ENCODE measurements around the gene LBX2.
"Not testable (repeated sequence)": the region's sequence is repeated elsewhere in the genome, so short reads cannot be mapped to it uniquely, and the experiment has no call there.

Gene LBX2

DNA sequence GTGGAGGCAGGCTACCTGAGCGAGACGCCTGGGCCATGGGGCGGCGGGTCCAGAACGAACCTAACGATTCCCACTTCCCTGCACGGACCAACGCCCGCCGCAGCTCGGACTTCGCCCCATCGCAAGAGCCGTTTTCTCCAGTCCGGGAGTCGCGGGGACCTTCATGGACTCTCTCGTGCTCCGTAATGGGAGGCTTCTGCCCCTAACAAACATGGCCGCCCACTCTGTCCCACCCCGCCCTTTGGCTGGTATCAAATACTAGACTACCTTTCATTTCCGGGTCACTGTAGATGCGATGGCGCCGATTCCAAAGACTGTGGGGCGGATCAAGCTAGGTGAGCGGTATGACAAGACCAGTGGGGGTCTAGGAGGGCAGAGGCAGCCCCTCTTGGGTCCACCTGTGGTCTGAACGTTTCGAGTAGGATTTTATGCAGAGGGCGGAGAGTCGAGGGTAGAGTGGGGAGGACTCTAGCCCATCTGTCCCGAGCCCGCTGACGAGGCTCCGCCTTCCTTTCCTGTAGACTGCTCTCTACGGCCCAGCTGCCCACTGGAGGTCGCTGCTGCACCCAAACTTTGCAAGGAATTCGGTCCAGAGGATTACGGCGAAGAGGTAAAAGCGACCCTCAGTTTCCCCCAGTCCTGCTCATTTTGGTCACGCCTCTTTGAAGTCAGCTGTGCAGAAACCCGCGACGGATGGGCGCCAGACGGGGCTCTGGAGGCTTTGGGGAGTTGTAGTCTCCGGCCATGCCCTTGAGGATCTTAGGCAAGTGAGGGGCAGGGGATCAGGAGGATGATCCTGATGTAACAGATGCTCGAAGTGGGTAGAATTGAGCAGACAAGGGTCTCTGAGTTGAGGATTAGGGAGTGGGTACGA, 16.4 kb downstream of the LBX2 start, which contains the start of the genes CCDC142 and TTC31:
Gene CCDC142 (minus strand): TSS at position 198 of the 874 bp plus-strand sequence. CDS start 161 bp downstream, at position 37.
Gene TTC31 (plus strand): TSS at position 281 of the 874 bp plus-strand sequence. CDS start 15 bp downstream, at position 296.
- peak; percentile 95 for DNase-seq (ENCODE audit: low spot score)

DNA sequence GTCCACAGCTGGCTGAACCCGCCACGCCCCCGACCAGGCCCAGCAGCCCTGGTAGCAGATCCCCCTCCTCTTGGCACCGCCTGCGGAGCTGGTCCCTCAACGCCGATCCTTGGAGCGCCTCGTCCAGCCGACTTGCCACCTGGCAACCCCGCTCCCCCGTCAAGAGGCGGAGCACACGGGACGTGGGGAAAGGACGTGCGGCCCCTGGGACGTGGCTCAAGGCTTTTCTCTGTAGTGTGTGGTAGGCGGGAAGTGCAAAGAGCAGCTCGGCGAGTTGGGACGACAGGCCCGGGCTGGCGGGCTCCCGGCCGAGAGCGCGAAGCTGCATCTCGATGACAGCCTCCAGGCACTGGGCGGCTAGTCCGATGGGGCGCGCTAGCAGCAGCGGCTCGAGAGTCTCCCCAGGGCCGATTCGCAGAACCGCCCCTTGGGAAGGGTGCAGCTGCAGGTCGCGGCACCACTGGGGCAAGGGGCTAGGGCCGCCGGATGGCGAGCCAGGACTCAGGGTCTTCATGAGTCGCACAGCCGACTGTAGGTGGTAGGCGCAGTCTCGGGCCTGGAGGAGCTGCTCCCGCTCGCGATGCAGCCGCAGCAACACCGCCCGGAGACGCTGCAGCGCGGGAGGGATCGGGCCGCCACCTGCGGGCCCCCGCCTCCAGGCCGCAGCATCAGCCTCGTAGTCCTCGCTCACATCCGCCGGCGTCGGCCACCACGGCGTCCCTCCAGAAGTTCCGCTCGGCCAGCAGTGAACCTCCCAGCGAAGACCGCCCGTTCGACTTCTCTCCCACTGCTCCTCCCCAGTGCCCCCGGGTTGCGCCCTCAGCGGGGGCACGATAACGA, 17.2 kb downstream of the LBX2 start:
- DNase-seq (ENCODE audit: low spot score) = peak; percentile 59

DNA sequence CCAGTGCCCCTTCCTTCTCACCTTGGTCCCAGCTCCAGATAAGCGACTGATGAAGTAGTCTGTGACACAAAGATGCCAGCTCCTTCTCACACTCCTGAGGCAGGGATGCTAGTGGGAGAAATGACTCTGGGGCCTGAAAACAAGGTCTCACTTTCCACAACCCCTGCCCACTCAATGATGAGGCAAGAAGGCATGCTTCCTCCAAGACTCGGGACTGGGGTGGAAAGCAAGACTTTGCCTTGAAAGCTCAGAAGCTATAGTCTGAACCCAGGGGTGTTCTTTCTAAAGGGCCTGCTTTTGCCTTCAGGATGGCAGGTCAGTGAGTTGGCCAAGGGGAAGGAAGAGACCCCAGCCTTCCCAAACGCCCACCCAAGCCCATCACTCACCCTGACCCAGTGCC, 18.0 kb downstream of the LBX2 start:
- no peak for DNase-seq (ENCODE audit: low spot score)

DNA sequence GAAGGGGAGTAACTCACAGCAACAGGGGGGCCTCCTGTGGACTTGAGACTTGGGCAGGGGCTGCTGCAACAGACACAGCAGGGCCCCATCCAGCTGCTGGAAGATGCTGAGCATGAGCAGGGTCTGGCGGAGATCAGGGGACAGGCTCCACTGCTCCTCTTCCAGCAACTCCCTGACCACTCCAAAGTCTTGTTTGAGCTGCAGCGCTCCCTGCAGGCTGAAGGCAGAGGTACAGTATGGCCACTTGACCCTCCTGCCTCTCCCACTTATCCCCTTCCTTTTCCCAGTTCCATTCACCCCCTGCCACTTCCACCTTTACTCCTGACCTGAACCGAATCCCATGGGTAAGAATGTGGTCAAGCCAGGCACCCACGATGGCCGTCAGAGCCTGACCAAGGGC, 24.5 kb downstream of the LBX2 start:
- no peak for DNase-seq (ENCODE audit: low spot score)

DNA sequence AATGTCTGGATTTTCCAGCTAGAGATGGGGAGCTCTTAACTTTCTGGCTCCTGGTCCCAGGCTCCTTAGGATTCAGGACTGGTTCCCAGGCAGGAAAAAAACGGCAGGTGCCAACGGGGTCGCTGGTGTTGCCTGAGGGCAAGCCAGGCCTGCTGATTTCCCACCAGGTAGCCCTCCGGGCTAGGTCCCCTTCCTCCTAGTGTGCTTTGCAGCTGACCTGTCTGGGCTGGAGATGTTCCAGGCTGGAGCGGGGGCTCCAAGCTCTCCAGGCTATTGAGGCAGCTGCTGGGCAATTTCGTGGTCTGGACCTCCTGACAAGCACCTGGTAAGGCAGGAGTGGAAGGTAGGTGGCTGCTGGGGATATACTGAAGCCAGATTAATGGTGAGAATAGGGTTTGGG, 24.9 kb downstream of the LBX2 start:
- no peak for DNase-seq (ENCODE audit: low spot score)

DNA sequence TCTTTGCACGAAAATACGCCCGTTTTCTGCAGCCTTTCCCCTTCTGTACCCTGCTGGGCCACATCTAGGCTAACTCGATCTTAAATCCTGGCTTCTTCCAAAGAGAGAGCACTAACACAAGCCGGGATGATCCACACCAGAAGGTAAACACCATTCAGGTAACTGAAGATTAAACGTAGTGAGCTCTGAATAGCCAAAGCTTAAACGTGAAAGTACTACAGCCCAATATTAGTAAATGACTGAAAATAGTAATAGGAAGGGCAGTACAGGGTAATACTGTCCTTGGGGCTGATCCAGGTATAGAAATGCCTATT, 26.5 kb downstream of the LBX2 start:
- no peak for DNase-seq (ENCODE audit: low spot score)

DNA sequence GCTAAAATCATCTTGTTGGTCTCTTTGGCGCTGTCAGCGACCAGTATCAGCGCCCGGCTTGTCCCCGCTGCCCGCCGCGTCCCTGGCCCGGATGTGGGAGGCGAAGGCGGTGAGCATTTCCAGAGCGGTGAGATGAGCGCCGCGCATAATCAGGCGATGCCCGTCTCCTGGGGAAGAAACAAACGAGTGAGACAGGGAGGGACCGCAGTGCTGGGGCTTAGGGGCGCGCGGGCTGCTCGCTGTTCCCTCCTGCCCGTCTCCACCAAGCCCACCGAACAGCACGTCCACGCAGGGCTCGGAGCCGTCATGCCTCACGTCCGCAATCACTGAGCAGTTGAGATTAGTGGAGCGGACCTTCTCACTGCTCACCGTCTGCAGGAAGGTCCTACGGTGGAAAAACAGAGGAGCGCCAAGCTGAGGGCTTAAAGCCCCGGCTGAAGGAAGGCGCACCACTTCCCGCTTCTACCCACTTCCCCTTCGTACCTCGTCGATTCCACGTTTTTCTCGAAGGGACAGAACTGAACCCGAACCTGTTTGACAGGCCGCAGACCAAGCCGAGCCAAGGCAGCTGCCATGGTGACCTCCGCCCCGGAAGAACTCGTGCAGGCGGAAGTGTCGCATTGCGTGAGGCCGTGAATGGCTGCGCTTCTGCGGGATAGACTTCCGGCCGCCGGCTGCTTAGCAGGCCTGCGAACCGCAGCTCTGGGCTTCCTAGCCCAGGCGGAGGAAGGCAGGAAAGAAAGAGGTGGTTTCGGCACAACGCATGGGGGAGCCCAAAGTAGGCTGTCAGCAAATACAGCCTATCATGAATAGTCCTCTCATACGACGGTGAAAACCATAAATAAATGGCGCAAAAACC, 27.1 kb downstream of the LBX2 start, which contains the start of gene MRPL53:
Gene MRPL53 (minus strand): TSS at position 595 of the 859 bp plus-strand sequence. CDS start 20 bp downstream, at position 575.
- DNase-seq (ENCODE audit: low spot score) = peak; percentile 93

DNA sequence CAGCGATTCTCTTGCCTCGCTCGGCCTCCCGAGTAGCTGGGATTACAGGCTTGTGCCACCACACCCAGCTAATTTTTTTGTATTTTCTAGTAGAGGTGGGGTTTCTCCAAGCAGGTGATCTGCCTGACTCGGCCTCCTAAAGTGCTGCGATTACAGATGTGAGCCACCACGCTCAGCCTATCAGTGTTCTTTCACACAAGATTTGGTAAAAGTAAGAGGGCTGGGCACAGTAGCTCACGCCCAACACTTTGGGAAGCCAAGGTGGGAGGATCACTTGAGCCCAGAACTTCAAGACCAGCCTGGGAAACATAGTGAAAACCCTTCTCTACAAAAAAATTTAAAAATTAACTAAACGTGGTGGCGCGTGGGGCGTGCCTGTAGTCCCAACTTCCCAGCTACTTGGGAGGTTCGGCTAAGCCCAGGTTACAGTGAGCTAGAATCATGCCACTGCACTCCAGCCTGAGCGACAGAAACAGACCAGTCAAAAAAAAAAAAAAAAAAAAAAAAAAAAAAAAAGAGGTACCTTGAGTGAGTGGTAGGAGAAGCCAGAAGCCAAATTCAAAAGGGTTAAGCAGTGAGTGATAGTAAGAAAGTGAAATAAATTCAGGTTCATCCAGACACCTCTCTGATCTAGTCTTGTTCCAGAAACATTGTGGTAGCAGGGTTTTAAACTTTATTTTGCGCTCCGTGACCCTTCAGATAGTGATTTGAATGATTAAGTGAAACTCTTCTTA, 27.9 kb downstream of the LBX2 start:
- DNase-seq (ENCODE audit: low spot score) = no peak

DNA sequence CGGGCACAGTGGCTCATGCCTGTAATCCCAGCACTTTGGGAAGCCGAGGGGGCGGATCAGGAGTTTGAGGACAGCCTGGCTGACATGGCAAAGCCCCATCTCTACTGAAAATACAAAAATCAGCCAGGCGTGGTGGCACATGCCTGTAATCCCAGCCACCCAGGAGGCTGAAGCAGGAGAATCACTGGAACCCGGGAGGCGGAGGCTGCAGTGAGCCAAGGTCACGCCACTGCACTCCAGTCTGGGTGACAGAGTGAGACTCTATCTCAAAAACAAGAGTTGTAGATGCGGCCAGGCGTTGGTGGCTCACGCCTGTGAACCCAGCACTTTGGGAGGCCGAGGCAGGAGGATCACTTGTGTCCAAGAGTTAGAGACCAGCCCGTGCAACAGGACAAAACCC, 28.7 kb downstream of the LBX2 start:
- DNase-seq (ENCODE audit: low spot score) = not testable (repeated sequence)

DNA sequence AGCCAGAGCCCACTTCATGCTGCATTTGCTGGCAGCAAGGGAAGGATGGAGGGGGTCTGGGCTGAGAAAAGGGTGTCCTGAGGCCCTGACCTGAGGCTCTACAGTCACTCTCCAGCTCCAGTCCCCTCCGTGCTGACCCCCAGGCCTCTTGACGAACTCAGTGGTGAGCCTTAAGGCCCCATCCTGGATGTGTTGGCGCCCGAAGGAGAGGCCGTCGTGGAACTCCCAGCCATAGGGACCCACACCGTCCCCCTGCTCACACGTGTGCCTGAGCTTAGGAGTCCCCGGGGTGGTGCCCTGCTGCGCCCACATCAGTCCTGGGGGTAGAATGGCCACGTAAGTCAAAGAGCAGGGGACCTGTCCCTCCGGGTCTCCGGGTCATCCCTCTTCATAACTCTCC, 35.0 kb downstream of the LBX2 start:
- DNase-seq (ENCODE audit: low spot score) = peak; percentile 40

DNA sequence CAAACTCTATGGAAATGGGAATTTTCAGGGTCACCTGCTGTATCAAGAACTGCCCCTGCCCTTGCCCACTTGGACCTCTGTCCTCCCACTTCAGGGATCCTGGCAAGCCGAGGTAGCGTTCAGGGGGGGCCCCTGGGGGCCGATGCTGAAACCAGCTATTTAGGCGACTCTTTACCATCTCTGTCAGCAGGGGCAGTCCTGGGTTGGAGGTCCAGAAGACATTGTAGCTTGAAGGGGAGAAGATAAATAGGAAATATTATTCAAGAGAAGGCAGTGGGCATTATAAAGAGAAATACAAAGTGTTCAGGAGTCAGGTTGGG, 36.7 kb downstream of the LBX2 start:
- no peak for DNase-seq (ENCODE audit: low spot score)

DNA sequence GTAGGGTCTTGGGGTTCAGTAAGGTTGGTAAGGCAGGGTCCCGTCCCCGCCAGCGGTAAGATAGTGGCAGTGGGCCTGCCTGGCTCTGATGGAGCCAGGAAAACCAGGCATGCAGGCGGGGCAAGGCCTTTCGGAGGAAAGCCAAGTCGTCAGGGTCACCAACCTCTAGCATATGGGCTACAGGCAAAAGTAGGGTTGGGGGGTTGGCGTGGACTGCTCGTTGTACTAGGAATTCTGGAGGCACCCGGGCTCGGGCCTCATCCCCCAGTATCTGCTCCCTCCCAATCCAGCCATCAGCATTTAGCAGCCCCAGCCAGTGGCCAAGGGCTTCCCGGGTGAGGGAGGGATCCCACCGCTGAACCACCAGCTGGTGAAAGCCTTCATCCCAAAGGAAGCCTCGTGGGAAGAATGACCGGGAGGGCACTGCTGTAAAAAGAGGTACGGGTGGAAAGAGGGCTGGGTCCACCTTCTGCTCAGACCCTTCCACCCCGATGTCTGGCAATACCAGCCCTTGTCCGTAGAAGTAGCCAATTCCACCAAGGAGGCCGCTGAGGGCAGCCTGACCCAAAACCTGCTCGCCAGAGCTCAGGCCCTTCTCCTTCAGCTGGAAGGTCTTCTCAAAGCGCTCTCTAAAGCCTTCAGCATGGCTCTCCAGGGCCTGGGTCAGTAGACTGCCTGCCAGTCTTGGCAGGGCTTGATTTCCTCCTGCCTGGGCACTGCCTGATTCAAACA, 37.2 kb downstream of the LBX2 start:
- DNase-seq (ENCODE audit: low spot score) = no peak

DNA sequence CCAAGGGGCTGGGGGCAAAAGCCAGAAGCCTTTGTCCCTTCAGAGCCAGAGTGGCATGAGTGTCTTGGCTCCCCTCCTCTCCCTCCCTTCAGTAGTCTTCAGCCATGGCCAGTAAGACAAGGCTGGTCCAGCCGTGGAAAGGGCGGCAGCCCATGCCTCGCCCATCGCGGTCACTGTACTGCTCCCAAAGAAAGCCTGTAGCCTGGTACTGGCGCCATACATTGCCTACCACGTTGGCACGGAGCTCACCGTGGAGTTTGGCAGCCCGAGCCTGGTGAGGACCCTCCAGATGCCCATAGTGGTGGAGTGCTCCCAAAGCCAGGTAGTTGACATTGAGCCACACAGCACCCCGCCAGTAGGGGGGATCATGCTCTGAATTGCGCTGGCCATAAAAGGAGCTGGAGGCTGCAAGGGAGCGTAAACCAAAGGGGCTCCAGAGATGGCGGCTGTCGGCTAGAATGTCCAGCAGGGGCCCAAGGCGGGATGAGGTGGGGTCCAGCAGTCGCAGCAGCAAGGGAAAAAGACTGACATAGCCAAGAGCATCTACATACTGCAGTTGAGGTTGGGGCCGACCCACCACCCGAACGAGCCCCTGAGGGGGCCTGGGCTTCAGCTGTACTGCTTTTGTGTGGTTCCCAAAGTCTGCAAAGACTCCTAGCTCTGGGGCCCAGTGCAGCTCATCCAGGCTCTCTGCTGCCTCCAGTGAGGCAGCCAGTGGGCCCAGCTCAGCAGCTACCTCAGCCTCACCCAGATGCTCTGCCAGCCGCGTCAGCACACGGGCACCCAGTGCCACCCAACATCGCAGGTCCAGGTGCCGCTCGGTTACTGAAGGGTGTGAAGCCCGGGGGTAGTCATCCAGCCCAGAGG, 38.0 kb downstream of the LBX2 start:
- no peak for DNase-seq (ENCODE audit: low spot score)

DNA sequence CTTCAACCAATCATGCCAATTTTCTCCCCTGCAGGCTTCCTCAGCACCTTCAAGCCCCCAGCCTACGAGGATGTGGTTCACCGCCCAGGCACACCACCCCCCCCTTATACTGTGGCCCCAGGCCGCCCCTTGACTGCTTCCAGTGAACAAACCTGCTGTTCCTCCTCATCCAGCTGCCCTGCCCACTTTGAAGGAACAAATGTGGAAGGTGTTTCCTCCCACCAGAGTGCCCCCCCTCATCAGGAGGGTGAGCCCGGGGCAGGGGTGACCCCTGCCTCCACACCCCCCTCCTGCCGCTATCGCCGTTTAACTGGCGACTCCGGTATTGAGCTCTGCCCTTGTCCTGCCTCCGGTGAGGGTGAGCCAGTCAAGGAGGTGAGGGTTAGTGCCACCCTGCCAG, 39.2 kb downstream of the LBX2 start:
- DNase-seq (ENCODE audit: low spot score) = not testable (repeated sequence)

DNA sequence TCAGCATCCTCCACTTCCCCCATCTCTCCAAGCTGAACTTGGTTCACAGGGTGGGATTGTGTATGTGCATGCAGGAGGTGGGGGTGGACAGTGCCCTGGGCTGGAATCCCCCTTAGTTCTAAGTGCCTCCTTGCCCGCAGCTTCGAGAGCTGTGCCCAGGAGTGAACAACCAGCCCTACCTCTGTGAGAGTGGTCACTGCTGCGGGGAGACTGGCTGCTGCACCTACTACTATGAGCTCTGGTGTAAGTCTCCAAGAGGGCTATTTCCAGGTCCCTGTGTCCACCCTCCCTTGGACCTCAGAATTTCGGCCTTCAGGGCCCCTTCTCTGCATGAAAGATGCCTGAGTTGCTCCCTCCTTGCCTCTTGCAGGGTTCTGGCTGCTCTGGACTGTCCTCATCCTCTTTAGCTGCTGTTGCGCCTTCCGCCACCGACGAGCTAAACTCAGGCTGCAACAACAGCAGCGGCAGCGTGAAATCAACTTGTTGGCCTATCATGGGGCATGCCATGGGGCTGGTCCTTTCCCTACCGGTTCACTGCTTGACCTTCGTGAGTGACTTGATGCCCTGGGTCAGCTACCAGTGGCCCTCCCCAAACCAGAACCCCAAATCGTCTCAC, 39.8 kb downstream of the LBX2 start:
- DNase-seq (ENCODE audit: low spot score) = not testable (repeated sequence)

DNA sequence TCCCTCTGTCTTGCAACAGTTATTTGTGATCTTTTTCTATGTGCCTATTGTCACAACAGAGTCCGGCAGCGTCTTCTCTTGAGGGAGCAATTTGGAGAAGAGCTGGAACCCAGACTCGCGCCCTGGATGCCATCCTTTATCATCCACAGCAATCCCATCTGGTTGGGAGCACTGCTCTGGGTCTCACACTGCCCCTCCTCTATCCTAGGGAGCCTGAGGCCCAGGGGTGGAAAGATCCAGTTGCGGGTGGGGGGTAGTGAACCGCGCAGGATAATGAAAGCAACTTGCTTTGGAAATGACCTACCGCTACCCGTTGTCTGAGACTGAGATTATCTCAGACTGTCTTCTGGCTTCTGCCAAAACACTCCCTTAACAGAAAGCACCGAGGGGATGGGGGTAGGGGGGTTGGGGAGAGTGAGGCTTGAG, 40.5 kb downstream of the LBX2 start:
- DNase-seq (ENCODE audit: low spot score) = no peak

DNA sequence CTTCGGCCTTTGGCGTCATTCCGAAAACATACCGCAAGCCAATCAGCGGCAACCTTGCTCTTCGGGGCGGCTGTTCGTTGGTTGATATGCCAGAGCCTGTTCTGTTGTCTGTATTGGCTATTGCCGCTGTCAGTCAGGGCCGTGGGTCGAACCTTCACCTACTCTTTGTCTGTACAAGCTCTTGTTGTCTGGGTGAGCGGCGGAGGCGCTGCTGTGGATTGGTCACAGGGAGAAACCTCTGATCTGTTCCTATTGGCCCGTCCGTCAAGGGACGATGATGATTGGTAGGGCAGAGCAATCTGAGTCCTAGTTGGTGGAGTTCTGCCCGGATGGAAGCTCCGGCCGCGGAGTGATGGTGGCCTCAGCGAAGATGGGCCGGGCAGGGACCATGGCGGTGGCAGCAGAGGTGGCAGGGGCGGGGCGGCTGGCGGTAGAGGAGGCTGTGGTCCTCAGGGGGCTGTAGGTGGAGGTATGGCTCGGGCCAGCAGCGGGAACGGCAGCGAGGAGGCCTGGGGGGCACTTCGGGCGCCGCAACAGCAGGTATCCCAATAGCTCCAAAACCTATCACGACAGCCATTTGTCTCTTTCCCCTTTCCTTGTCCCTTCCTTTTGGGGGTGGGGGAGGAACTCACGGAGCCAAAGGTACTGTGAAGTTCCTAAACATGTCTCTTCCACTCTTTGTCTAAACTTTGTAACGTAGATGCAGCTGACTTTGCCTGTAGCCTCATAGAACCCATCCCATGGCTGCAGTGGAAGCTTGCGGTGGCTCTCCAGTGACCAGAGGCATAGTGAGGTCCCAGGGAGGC, 41.1 kb downstream of the LBX2 start, which contains the start of gene WBP1:
Gene WBP1 (plus strand): TSS at position 307 of the 806 bp plus-strand sequence. CDS start 165 bp downstream, at position 472.
- peak; percentile 100 for DNase-seq (ENCODE audit: low spot score)

DNA sequence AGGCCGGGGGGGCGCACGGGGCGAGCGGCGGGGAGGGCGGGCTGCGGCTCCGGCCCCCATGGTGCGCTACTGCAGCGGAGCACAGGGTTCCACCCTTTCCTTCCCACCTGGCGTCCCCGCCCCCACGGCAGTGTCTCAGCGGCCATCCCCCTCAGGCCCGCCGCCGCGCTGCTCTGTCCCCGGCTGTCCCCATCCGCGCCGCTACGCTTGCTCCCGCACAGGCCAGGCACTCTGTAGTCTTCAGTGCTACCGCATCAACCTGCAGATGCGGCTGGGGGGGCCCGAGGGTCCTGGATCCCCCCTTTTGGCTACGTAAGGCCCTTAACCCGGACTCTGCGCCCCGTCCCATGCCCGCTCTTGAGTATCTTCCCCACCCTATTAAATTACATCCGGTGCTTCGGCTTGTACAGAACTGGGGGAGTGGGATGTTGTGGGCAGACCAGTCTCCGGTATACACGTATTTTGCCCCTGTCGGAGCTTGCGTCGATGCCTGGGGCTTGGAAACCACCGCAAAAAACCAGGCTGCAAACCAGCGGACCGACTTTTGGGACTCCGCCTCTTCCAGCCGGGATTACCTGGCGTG, 41.8 kb downstream of the LBX2 start:
- peak; percentile 70 for DNase-seq (ENCODE audit: low spot score)

Data from RKO (cell line).